GM12878 (cell line): ENCODE measurements around the gene EIF2D. TPM values are rescaled to one million over a fixed set of nuclear protein-coding genes. Genes with fewer than 3 reads are reported as not detected.

Source experiments
- ATAC-seq: fragments of 200-7000 bp; cut with Tn5 transposase; 3 replicates; pipeline ENCODE4 v1.9.1; 2020; ENCODE audit warnings: mild to moderate bottlenecking, moderate library complexity
- BruUV-seq: library from RNA; stranded (reverse); fragments of 400-500 nt; replicated peaks from 2 replicates; lab custom pipeline; 2021; lab: Mats Ljungman, UMichigan
- CTCF ChIA-PET: fragments of 300-600 bp; sonication (Branson Sonifier 250); formaldehyde crosslinking; extraction: SDS; loops from one replicate; lab custom pipeline; 2021; ENCODE audit warnings: inconsistent platforms; lab: Yijun Ruan, JAX
- POLR2A ChIA-PET: fragments of 350-600 bp; formaldehyde crosslinking; extraction: SDS; loops from one replicate; lab custom pipeline; 2021; ENCODE audit warnings: inconsistent platforms; lab: Charles Lee
- RAD21 ChIA-PET: fragments of 300-600 bp; sonication (Branson Sonifier 250); formaldehyde crosslinking; loops from one replicate; lab custom pipeline; 2023; ENCODE audit warnings: antibody characterized with exemption; ENCODE audit not compliant: unreplicated experiment; lab: Charles Lee
- SMC1A ChIA-PET: fragments of 300-600 bp; sonication (Branson Sonifier 250); formaldehyde crosslinking; loops from one replicate; lab custom pipeline; 2023; ENCODE audit not compliant: unreplicated experiment, uncharacterized antibody; lab: Charles Lee
- DNase-seq: peaks from one replicate; pipeline ENCODE4 v3.0.0-alpha.2; 2011; ENCODE audit warnings: low read depth, low spot score
- FAIRE-seq: peaks from 3 replicates; lab custom pipeline; 2011; peaks lifted over from hg19 to GRCh38; lab: Jason Lieb, UNC
- H2AFZ ChIP-seq: 2 replicates; pipeline ENCODE4 v1.6.0; 2011; ENCODE audit warnings: low read depth, low read length, control low read depth; ENCODE audit not compliant: control insufficient read depth
- H3K27ac ChIP-seq: 2 replicates; pipeline ENCODE4 v1.5.1; 2011; ENCODE audit warnings: control low read depth; ENCODE audit not compliant: control insufficient read depth, insufficient read depth
- H3K27me3 ChIP-seq, 2 experiments: replicated peaks in 1 of 2; 2 replicates each; pipeline versions ENCODE4 v1.6.0 to v1.6.1; 2011; ENCODE audit warnings: low read length in 1 of 2; ENCODE audit not compliant: control insufficient read depth in 2 of 2, insufficient read depth in 2 of 2
- H3K36me3 ChIP-seq, 2 experiments: 2 replicates each; pipeline ENCODE4 v1.5.1; 2011; ENCODE audit warnings: low read length in 1 of 2; ENCODE audit not compliant: control insufficient read depth in 2 of 2, insufficient read depth in 2 of 2
- H3K4me1 ChIP-seq: 2 replicates; pipeline ENCODE4 v1.6.1; 2011; ENCODE audit warnings: mild to moderate bottlenecking, low read length, moderate library complexity, mixed read lengths; ENCODE audit not compliant: control insufficient read depth, insufficient read depth
- H3K4me2 ChIP-seq: 2 replicates; pipeline ENCODE4 v1.6.0; 2011; ENCODE audit warnings: control low read depth; ENCODE audit not compliant: control insufficient read depth, insufficient read depth
- H3K4me3 ChIP-seq: fragments of 200-600 bp; sonication (generic); 2 replicates; pipeline ENCODE4 v1.5.1; 2016
- H3K79me2 ChIP-seq: 2 replicates; pipeline ENCODE4 v1.6.0; 2011; ENCODE audit warnings: low read length; ENCODE audit not compliant: control insufficient read depth, insufficient read depth
- H3K9ac ChIP-seq: 2 replicates; pipeline ENCODE4 v1.8.0; 2011; ENCODE audit warnings: low read length, control low read depth, mixed read lengths; ENCODE audit not compliant: control insufficient read depth, insufficient read depth
- H3K9me3 ChIP-seq: replicated peaks from 3 replicates; pipeline ENCODE4 v1.5.1; 2011; ENCODE audit warnings: mild to moderate bottlenecking, low read length; ENCODE audit not compliant: control insufficient read depth, insufficient read depth
- H4K20me1 ChIP-seq: 2 replicates; pipeline ENCODE4 v1.6.0; 2011; ENCODE audit not compliant: control insufficient read depth, insufficient read depth
- CHD2 ChIP-seq: IDR thresholded peaks from 2 replicates; pipeline ENCODE4 v1.6.1; 2011; ENCODE audit warnings: low read depth, low read length, improper control_type of control experiment, borderline replicate concordance
- EED ChIP-seq: sonication (generic); IDR thresholded peaks from 2 replicates; pipeline ENCODE4 v1.6.1; 2016; ENCODE audit warnings: antibody characterized with exemption, low read depth
- GATAD2B ChIP-seq: fragments of 450-650 bp; conservative IDR thresholded peaks from 2 replicates; pipeline ENCODE4 v1.6.1; 2017; ENCODE audit warnings: low read depth, mild to moderate bottlenecking, moderate library complexity
- IKZF1 ChIP-seq: fragments of 450-650 bp; conservative IDR thresholded peaks from 2 replicates; pipeline ENCODE4 v1.6.1; 2017; ENCODE audit warnings: antibody characterized with exemption, mild to moderate bottlenecking
- JUNB ChIP-seq: IDR thresholded peaks from 2 replicates; pipeline ENCODE4 v1.6.1; 2016; ENCODE audit warnings: antibody characterized with exemption, mild to moderate bottlenecking
- KLF5 ChIP-seq: fragments of 450-650 bp; IDR thresholded peaks from 2 replicates; pipeline ENCODE4 v1.6.1; 2014; ENCODE audit warnings: mild to moderate bottlenecking; ENCODE audit not compliant: partially characterized antibody
- NFXL1 ChIP-seq: fragments of 450-650 bp; IDR thresholded peaks from 2 replicates; pipeline ENCODE4 v1.6.1; 2017; ENCODE audit warnings: antibody characterized with exemption, mild to moderate bottlenecking, borderline replicate concordance
- POLR2AphosphoS2 ChIP-seq: IDR thresholded peaks from 2 replicates; pipeline ENCODE4 v1.6.1; 2011; ENCODE audit warnings: low read depth, mild to moderate bottlenecking, low read length, improper control_type of control experiment, moderate library complexity
- POU2F2 ChIP-seq: IDR thresholded peaks from 3 replicates; pipeline ENCODE4 v1.6.1; 2011; ENCODE audit warnings: low read depth, mild to moderate bottlenecking, low read length, borderline replicate concordance
- SIN3A ChIP-seq: IDR thresholded peaks from 2 replicates; pipeline ENCODE4 v1.6.1; 2012; ENCODE audit warnings: low read depth, low read length, improper control_type of control experiment
- STAT3 ChIP-seq: IDR thresholded peaks from 2 replicates; pipeline ENCODE4 v1.6.1; 2011; ENCODE audit warnings: low read depth, low read length, improper control_type of control experiment
- ZSCAN29 ChIP-seq: fragments of 450-650 bp; IDR thresholded peaks from 2 replicates; pipeline ENCODE4 v1.6.1; 2017; ENCODE audit warnings: mild to moderate bottlenecking, moderate library complexity
- WGBS: methylation state at CpG from one replicate; pipeline ENCODE4 v1.1.6; 2016; ENCODE audit warnings: low lambda C conversion rate; ENCODE audit not compliant: insufficient replicate concordance, insufficient coverage; ENCODE audit errors: missing lambda C conversion rate; 5-methylcytosine and 5-hydroxymethylcytosine counted together
- in situ Hi-C: fragments of 300-500 bp; cut with MboI; formaldehyde crosslinking; loops from 9 replicates; pipeline ENCODE4 v1.14.3; 2018; ENCODE audit warnings: mixed read lengths
- intact Hi-C: fragments of 100-400 bp; cut with micrococcal nuclease; formaldehyde crosslinking; loops from one replicate; pipeline ENCODE4 v1.14.2; 2022; ENCODE audit not compliant: unreplicated experiment
- polyA plus RNA-seq, 11 experiments: library from polyadenylated mRNA; depleted of rRNA in 4 of 11; unstranded in 6 of 11; stranded (reverse) in 5 of 11; fragments of >200 nt; fragmentation: Nextera tagmentation in 4 of 11; fragmentation: Illumina TruSeq in 1 of 11; extraction: Ambion mirVana in 4 of 11; extraction: Trizol in 1 of 11; gene quantifications; 1 replicate in 1 of 11; 2 replicates in 10 of 11; pipeline versions ENCODE4 v1.2.1 to v1.2.3, GENCODE V29; 2011 to 2016; ENCODE audit warnings: inconsistent platforms in 2 of 11, missing spikeins in 2 of 11, low read depth in 1 of 11
- total RNA-seq, 4 experiments: library from RNA; depleted of rRNA in 3 of 4; stranded (reverse); fragments of >200 nt in 3 of 4; fragmentation: Illumina TruSeq in 1 of 4; extraction: Trizol in 1 of 4; gene quantifications; 2 replicates each; pipeline versions ENCODE4 v1.2.1 to v1.2.3, GENCODE V29; 2013 to 2021
- TF ChIP-seq, protein P1 (sequence below): fragments of 450-650 bp; formaldehyde crosslinking; IDR thresholded peaks from 2 replicates; pipeline ENCODE4 v1.4.0; 2020; ENCODE audit warnings: mild to moderate bottlenecking, moderate library complexity
- TF ChIP-seq, protein P2 (sequence below): IDR thresholded peaks from 2 replicates; pipeline ENCODE4 v1.6.1; 2011; ENCODE audit warnings: low read depth, mild to moderate bottlenecking, low read length, moderate library complexity, borderline replicate concordance; ENCODE audit errors: extremely low read depth

Gene EIF2D
- total and polyA plus RNA-seq, 10 of the 15 experiments (the other 5 are each of a cell fraction or from before 2014, with no cell fraction given) = 65.2 to 133 (median 79.0) TPM

DNA sequence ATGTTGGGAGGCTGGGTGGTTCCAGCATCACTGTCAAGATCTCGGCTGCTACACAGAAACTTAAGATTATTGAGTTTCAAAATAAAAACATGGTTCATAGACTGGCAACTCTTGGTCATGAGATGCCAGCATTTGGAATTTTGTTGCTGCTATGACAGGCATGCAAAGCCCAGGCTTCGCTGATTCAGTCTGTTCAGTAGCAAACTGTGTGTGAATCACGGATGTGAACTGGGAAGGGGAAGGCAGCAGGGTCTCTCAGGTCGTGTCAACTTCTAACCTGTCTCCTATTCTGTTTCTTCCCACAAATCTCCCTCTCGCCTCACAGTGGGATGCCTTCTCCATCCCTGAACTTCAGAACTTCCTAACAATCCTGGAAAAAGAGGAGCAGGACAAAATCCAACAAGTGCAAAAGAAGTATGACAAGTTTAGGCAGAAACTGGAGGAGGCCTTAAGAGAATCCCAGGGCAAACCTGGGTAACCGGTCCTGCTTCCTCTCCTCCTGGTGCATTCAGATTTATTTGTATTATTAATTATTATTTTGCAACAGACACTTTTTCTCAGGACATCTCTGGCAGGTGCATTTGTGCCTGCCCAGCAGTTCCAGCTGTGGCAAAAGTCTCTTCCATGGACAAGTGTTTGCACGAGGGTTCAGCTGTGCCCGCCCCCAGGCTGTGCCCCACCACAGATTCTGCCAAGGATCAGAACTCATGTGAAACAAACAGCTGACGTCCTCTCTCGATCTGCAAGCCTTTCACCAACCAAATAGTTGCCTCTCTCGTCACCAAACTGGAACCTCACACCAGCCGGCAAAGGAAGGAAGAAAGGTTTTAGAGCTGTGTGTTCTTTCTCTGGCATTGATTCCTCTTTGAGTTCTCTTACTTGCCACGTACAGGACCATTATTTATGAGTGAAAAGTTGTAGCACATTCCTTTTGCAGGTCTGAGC, 25.5 kb downstream of the EIF2D start:
- no peak for FAIRE-seq
- H3K9ac ChIP-seq = no peak overlapping the region
- no peak for ATAC-seq
- intact Hi-C loops = no loop called here
- H3K27ac ChIP-seq = no peak overlapping the region
- H3K79me2 ChIP-seq = peaks cover 10% of the 10 kb centered on the region
- peaks cover 8% of the 10 kb centered on the region for H3K4me1 ChIP-seq
- ChIA-PET RAD21 (interaction anchor here (0.8 to 2.3 kb wide), 6 partner anchors 41 to 107 kb away, joined by 3 to 14 read pairs (median 4); no protein-coding TSS in a partner anchor), SMC1A (interaction anchor here (0.9 to 15.4 kb wide), 8 partner anchors 10 to 110 kb away, joined by 3 to 476 read pairs (median 12); no protein-coding TSS in a partner anchor), POLR2A (interaction anchor here (1.2 to 2.0 kb wide), 3 partner anchors 9 to 41 kb away, joined by 3 to 6 read pairs (median 5); no protein-coding TSS in a partner anchor), CTCF (interaction anchor here (0.6 to 15.7 kb wide), 16 partner anchors 23 to 127 kb away, joined by 3 to 440 read pairs (median 4); partner anchors contain the start of gene EIF2D)
- H3K36me3 ChIP-seq = peaks cover 45 to 63% of the 10 kb centered on the region in 2 experiments; a peak in 3 of 4 replicates
- no TSS peak for BruUV-seq
- H3K4me2 ChIP-seq = no peak overlapping the region
- TF ChIP-seq SIN3A = no peak
- TF ChIP-seq POU2F2 = no peak
- TF ChIP-seq EED = no peak
- TF ChIP-seq NFXL1 = no peak
- no peak for TF ChIP-seq POLR2AphosphoS2
- TF ChIP-seq ZSCAN29 = no peak
- TF ChIP-seq, protein P1, sequence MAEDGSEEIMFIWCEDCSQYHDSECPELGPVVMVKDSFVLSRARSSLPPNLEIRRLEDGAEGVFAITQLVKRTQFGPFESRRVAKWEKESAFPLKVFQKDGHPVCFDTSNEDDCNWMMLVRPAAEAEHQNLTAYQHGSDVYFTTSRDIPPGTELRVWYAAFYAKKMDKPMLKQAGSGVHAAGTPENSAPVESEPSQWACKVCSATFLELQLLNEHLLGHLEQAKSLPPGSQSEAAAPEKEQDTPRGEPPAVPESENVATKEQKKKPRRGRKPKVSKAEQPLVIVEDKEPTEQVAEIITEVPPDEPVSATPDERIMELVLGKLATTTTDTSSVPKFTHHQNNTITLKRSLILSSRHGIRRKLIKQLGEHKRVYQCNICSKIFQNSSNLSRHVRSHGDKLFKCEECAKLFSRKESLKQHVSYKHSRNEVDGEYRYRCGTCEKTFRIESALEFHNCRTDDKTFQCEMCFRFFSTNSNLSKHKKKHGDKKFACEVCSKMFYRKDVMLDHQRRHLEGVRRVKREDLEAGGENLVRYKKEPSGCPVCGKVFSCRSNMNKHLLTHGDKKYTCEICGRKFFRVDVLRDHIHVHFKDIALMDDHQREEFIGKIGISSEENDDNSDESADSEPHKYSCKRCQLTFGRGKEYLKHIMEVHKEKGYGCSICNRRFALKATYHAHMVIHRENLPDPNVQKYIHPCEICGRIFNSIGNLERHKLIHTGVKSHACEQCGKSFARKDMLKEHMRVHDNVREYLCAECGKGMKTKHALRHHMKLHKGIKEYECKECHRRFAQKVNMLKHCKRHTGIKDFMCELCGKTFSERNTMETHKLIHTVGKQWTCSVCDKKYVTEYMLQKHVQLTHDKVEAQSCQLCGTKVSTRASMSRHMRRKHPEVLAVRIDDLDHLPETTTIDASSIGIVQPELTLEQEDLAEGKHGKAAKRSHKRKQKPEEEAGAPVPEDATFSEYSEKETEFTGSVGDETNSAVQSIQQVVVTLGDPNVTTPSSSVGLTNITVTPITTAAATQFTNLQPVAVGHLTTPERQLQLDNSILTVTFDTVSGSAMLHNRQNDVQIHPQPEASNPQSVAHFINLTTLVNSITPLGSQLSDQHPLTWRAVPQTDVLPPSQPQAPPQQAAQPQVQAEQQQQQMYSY = no peak
- TF ChIP-seq, protein P2, sequence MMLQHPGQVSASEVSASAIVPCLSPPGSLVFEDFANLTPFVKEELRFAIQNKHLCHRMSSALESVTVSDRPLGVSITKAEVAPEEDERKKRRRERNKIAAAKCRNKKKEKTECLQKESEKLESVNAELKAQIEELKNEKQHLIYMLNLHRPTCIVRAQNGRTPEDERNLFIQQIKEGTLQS = no peak
- TF ChIP-seq STAT3 = no peak
- TF ChIP-seq GATAD2B = no peak
- TF ChIP-seq IKZF1 = no peak
- TF ChIP-seq CHD2 = no peak
- TF ChIP-seq JUNB = no peak
- TF ChIP-seq KLF5 = no peak
- no peaks in the 10 kb centered on the region for H3K9me3 ChIP-seq
- no peaks in the 10 kb centered on the region for H3K27me3 ChIP-seq
- in situ Hi-C loops = no loop called here
- H4K20me1 ChIP-seq = peaks cover 4% of the 10 kb centered on the region; the same call in 1 of the 2 replicates
- no peak for DNase-seq
- no peak overlapping the region for H3K4me3 ChIP-seq
- H2AFZ ChIP-seq = no peak overlapping the region
- WGBS = 67% methylated on average over 13 of the region's 13 CpGs
